Suprapubic skin (tissue), 4 donors: ENCODE measurements around the gene IFI27L2. TPM values are rescaled to one million over a fixed set of nuclear protein-coding genes. Genes with fewer than 3 reads are reported as not detected.

Experiments used
- DNase-seq, 2 donors: peaks; one replicate each; pipeline ENCODE4 v3.0.0-alpha.2; 2019; ENCODE audit warnings: low spot score in 2 of 2
- H3K27ac ChIP-seq: fragments of 200-600 bp; sonication (generic); one replicate; pipeline ENCODE4 v1.5.1; 2019
- H3K27me3 ChIP-seq: fragments of 200-600 bp; sonication (generic); one replicate; pipeline ENCODE4 v1.5.1; 2019
- H3K36me3 ChIP-seq: fragments of 200-600 bp; sonication (generic); one replicate; pipeline ENCODE4 v1.5.1; 2019
- H3K4me1 ChIP-seq: fragments of 200-600 bp; sonication (generic); one replicate; pipeline ENCODE4 v1.5.1; 2019
- H3K4me3 ChIP-seq: fragments of 200-600 bp; sonication (generic); one replicate; pipeline ENCODE4 v1.5.1; 2019; ENCODE audit warnings: mild to moderate bottlenecking
- H3K9me3 ChIP-seq: fragments of 200-600 bp; sonication (generic); one replicate; pipeline ENCODE4 v1.5.1; 2019
- EP300 ChIP-seq: sonication (generic); formaldehyde crosslinking; IDR thresholded peaks from one replicate; pipeline ENCODE4 v1.6.1; 2017; ENCODE audit warnings: antibody characterized with exemption
- POLR2A ChIP-seq, 2 donors: fragments of 450-650 bp; IDR thresholded peaks; one replicate each; pipeline ENCODE4 v1.6.1; 2017; ENCODE audit warnings: antibody characterized with exemption in 2 of 2, mild to moderate bottlenecking in 2 of 2, moderate library complexity in 2 of 2
- POLR2AphosphoS5 ChIP-seq, 3 donors: sonication (generic); formaldehyde crosslinking; IDR thresholded peaks; one replicate each; pipeline ENCODE4 v1.6.1; 2017; ENCODE audit warnings: antibody characterized with exemption in 3 of 3
- WGBS: methylation state at CpG from one replicate; pipeline ENCODE4 v1.1.5; 2018; 5-methylcytosine and 5-hydroxymethylcytosine counted together
- total RNA-seq, 4 donors: library from RNA; depleted of rRNA; stranded (reverse); fragments of >200 nt; gene quantifications; one replicate each; pipeline ENCODE4 v1.1.0, GENCODE V29; 2016
- TF ChIP-seq, protein P1 (sequence below), 2 donors: fragments of 200-600 bp in 1 of 2; fragments of 450-650 bp in 1 of 2; sonication (generic) in 1 of 2; IDR thresholded peaks; one replicate each; pipeline ENCODE4 v1.5.1; 2016 to 2019; ENCODE audit warnings: antibody characterized with exemption in 2 of 2, mild to moderate bottlenecking in 1 of 2, moderate library complexity in 1 of 2

Gene IFI27L2, protein sequence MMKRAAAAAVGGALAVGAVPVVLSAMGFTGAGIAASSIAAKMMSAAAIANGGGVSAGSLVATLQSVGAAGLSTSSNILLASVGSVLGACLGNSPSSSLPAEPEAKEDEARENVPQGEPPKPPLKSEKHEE
- total RNA-seq, result 10 to 100 TPM; 29.9 to 87.6 (median 61.1) TPM

DNA sequence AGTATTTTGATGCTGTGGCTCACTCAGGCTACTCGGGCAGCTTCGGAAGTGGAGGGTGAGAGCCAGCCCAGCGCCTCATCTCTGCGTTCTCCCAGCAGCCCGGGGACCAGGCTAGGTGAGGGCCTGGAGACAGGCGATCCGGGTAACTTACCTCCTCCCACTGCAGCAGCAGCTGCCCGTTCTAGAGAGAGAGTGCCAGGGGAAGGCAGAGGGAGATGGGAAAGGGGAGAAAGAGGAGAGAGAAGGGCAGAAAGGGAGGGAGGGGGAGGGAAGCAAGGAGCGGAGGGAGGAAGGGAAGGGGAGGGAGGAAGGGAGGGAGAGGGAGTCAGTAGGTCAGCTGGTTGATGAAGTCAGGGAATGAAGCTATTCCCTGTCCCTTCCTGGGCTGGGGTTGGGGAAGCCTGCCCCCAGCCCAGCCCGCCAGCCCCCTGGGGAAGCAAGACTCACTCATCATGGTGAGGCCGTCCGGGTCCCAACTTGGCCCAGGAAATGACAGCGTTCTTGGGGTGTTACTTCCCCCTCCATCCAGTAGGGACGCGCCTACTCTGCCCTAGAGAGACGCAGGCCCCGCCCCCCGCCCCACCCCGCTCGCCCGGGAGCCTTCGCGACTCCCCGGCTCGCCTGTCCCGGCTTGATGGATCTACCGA is at the start of gene IFI27L2:
Gene IFI27L2 (minus strand): TSS at position 494 of the 647 bp plus-strand sequence. CDS start 40 bp downstream, at position 454.
- DNase-seq, result peak; percentile 85 to 86
- peak within 1 kb of the TSS; percentile 56 for H3K27ac ChIP-seq
- H3K36me3 ChIP-seq, result no peaks in the 10 kb centered on the region
- no peaks in the 10 kb centered on the region for H3K9me3 ChIP-seq
- H3K27me3 ChIP-seq, result no peaks in the 10 kb centered on the region
- H3K4me1 ChIP-seq, result peaks cover 22% of the 10 kb centered on the region
- H3K4me3 ChIP-seq, result peak within 1 kb of the TSS; percentile 49
- WGBS, result 2% methylated on average over 12 of the region's 27 CpGs
- TF ChIP-seq POLR2AphosphoS5 (IDR thresholded peaks at IDR 0.05) (no peak), EP300 (no peak), POLR2A (IDR thresholded peaks at IDR 0.05) (no peak)
- TF ChIP-seq, protein P1, sequence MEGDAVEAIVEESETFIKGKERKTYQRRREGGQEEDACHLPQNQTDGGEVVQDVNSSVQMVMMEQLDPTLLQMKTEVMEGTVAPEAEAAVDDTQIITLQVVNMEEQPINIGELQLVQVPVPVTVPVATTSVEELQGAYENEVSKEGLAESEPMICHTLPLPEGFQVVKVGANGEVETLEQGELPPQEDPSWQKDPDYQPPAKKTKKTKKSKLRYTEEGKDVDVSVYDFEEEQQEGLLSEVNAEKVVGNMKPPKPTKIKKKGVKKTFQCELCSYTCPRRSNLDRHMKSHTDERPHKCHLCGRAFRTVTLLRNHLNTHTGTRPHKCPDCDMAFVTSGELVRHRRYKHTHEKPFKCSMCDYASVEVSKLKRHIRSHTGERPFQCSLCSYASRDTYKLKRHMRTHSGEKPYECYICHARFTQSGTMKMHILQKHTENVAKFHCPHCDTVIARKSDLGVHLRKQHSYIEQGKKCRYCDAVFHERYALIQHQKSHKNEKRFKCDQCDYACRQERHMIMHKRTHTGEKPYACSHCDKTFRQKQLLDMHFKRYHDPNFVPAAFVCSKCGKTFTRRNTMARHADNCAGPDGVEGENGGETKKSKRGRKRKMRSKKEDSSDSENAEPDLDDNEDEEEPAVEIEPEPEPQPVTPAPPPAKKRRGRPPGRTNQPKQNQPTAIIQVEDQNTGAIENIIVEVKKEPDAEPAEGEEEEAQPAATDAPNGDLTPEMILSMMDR (IDR thresholded peaks at IDR 0.05), result peak in 1 of 2 donors; percentile 33

DNA sequence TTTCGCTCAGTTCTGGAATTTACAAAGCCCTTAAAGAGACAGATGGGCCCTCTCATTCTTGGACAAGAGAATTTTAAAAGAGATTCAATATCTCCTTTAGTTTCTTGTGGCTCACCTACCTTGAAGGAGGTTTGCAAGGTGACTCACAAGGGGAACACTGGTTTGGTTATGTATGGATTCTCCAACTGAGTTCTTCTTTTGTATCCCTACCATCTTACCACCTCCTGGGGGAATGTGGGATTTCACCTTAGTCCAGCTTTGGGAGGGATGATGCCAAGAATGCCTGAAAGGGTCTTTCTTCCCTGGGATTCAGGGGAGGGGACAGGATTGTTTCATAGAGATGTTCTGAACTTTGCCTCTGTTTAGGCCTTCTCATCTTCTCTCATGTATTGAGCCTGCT is 48.4 kb upstream of the IFI27L2 start:
- peaks cover 32% of the 10 kb centered on the region for H3K4me1 ChIP-seq
- DNase-seq, result no peak
- no peak overlapping the region for H3K4me3 ChIP-seq
- no peak overlapping the region for H3K27ac ChIP-seq
- peaks cover 13% of the 10 kb centered on the region for H3K27me3 ChIP-seq
- 81% methylated on average over 1 of the region's 1 CpG for WGBS
- no peaks in the 10 kb centered on the region for H3K36me3 ChIP-seq
- TF ChIP-seq POLR2A (IDR thresholded peaks at IDR 0.05), result no peak
- no peak for TF ChIP-seq EP300
- TF ChIP-seq, protein P1 (IDR thresholded peaks at IDR 0.05), result no peak
- no peak for TF ChIP-seq POLR2AphosphoS5 (IDR thresholded peaks at IDR 0.05)
- no peaks in the 10 kb centered on the region for H3K9me3 ChIP-seq

DNA sequence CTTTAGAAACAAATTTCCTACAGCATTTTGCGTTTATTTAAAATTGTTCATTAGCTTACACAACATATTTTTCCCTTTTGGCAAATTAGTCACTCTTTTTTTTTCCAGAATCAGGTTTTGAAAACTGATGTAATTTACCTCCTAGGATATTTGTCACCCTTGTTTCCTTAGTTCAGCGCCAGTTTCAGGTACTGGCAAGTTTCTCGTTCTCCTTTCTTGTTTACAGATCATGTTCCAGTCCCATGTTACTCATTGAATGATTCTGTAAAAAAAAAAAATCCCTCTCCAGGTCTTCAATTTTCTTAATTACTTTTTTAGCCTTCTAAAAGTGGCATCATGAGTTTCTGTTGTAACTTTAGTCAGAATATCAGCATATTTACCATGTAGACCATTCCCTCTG is 47.4 kb upstream of the IFI27L2 start:
- no peak overlapping the region for H3K27ac ChIP-seq
- no peak overlapping the region for H3K4me3 ChIP-seq
- DNase-seq, result no peak
- no peaks in the 10 kb centered on the region for H3K9me3 ChIP-seq
- H3K27me3 ChIP-seq, result peaks cover 13% of the 10 kb centered on the region
- peaks cover 32% of the 10 kb centered on the region for H3K4me1 ChIP-seq
- no peak for TF ChIP-seq POLR2AphosphoS5 (IDR thresholded peaks at IDR 0.05)
- TF ChIP-seq POLR2A (IDR thresholded peaks at IDR 0.05), result no peak
- TF ChIP-seq, protein P1 (IDR thresholded peaks at IDR 0.05), result no peak
- TF ChIP-seq EP300, result no peak
- H3K36me3 ChIP-seq, result no peaks in the 10 kb centered on the region
- 49% methylated on average over 3 of the region's 3 CpGs for WGBS

DNA sequence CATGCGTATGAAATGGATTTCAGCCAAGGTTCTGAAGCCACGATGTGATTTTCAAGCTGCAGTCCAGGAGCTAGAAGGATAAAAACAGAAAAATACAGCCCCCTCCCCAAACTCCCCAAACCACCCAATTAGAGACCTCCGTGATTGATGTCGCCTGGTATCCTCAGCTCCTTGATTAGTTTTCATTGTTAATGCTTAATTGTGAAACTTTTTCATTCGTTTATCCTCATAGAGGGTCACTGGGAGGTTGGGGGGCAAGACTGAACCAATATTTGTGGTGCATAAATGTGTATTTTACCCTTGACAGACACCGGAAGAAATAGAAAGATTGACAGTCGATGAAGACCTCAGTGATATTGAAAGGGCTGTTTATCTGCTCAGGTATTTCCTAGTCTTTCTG is 46.3 kb upstream of the IFI27L2 start:
- Histone ChIP-seq H3K27ac (no peak overlapping the region), H3K9me3 (no peaks in the 10 kb centered on the region), H3K36me3 (no peaks in the 10 kb centered on the region), H3K4me1 (peaks cover 31% of the 10 kb centered on the region), H3K4me3 (peak overlapping the region; percentile 77), H3K27me3 (peaks cover 13% of the 10 kb centered on the region)
- DNase-seq, result no peak
- 29% methylated on average over 7 of the region's 7 CpGs for WGBS
- TF ChIP-seq POLR2AphosphoS5 (IDR thresholded peaks at IDR 0.05), result no peak
- TF ChIP-seq EP300, result no peak
- TF ChIP-seq, protein P1 (IDR thresholded peaks at IDR 0.05), result no peak
- TF ChIP-seq POLR2A (IDR thresholded peaks at IDR 0.05), result no peak

DNA sequence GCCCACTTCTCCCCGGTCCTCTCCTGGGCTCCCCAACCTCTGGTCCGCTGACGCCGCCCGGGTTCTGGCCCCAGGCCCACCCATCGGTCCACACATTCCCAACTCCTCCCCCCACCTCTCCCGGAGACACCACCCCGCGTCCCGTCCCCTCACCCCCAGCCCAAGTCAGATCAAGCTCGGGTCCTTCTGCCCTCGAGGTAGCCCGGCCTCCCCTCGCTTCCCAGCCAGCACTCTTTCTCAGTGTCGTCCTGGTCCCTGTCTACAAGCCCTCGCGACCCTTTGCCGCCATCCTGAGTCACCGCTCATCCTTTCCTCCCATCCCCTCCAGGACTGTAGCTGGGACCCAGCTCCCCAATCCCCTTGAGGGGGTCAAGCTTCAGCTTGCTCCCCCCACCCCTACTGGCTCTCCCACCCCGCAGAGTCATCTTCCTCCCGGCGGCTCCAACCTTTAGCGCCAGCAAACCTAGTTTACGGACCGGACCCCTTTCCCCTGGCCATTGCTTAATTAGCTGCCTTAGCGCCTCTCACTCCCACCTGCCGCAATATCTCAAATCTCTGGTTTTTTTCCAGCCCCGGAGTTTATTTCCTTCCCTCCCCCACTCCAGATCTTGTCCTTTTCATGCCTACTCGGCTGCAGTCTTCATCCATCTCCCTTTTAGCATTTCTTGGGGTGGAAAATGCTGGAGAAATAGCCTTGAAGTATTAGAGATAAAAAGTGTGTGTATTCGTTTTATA is 45.8 kb upstream of the IFI27L2 start:
- H3K4me3 ChIP-seq, result peak overlapping the region; percentile 77
- H3K4me1 ChIP-seq, result peaks cover 27% of the 10 kb centered on the region
- H3K27me3 ChIP-seq, result peaks cover 13% of the 10 kb centered on the region
- no peaks in the 10 kb centered on the region for H3K9me3 ChIP-seq
- peak in 1 of 2 donors; percentile 66 for DNase-seq
- no peak overlapping the region for H3K27ac ChIP-seq
- 3% methylated on average over 30 of the region's 30 CpGs for WGBS
- TF ChIP-seq POLR2A (IDR thresholded peaks at IDR 0.05) (no peak), POLR2AphosphoS5 (IDR thresholded peaks at IDR 0.05) (no peak), EP300 (no peak)
- TF ChIP-seq, protein P1 (IDR thresholded peaks at IDR 0.05), result no peak
- H3K36me3 ChIP-seq, result no peaks in the 10 kb centered on the region
